ENCODE results near the gene CNTFR. TPM values are rescaled to one million over a fixed set of nuclear protein-coding genes. Genes with fewer than 3 reads are reported as not detected.
A peak's percentile ranks its signal among the peaks of the same experiment; 100 is the strongest.
"Not testable (repeated sequence)": the region's sequence is repeated elsewhere in the genome, so short reads cannot be mapped to it uniquely, and the experiment has no call there.

CNTFR gene
- total RNA-seq, 2 donors from 2014 or later, result not detected

DNA sequence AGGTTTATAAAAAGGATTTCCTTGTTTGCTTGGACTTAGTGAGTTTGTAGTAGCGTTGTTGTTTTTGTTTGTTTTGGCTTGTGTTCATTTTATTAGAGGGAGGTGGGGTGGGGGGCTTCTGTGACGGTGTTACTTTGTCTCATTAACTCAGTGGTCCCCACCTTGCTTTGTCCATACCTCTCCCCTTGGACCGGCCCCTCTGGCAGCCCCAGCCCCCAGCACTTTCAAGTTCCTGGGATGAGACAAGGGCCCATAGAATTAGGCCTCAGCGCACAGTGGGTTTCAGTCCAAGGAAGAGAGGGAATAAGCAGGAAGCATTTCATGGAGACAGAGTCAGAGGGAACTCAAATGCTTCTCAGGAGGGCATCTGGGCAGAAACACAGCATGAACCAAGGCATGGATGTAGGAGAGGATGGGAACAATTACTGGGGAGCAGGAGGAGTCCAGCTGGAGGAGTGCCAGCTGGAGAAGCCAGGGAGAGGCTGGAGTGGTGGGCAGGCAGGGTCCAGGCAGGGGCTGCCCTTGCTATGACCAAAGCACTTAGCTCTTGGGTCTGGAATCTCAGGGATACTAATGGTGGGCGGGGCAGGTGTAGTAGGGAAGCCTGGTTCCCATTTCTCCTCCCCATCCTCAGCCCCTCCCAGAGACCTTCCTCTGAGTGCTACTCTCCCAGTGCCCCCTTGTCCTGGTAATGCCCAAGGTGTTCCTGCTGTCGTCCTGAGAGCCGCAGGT is 43.3 kb downstream of the CNTFR start:
- no peaks in the 10 kb centered on the region for H3K9me3 Mint-ChIP-seq
- H3K36me3 Mint-ChIP-seq, result no peaks in the 10 kb centered on the region
- DNase-seq (ENCODE audit: low spot score), result no peak
- H3K27me3 Mint-ChIP-seq, result peaks cover 11 to 26% of the 10 kb centered on the region in 2 donors
- H3K4me3 Mint-ChIP-seq, result no peak overlapping the region
- no peak for ATAC-seq
- no peaks in the 10 kb centered on the region for H3K4me1 Mint-ChIP-seq (ENCODE audit: low read depth in 2 of 2)
- no peak overlapping the region for H3K27ac Mint-ChIP-seq

DNA sequence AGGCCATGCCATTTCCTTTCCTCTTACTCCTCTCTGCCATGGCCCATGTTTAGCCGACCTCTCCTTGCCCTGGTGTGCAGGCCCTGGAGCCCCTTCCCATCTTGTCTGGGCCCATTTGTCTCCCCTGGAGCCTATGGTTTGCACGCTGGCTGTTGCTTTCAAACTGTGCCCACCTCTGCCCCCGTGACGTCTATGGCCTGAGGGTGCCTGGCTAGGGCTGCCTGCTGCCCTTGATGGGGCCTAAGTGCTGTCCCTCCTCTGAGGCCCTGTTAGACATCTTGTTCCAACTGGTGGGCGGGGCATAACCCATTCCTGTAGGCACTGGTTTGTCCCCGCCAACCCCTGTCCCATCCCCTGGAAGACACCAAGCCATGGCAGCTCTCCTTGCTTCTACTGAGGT is 44.0 kb downstream of the CNTFR start:
- Mint-ChIP-seq H3K9me3 (no peaks in the 10 kb centered on the region), H3K4me1 (ENCODE audit: low read depth in 2 of 2) (no peaks in the 10 kb centered on the region), H3K27ac (no peak overlapping the region), H3K27me3 (peaks cover 11 to 26% of the 10 kb centered on the region in 2 donors), H3K36me3 (no peaks in the 10 kb centered on the region), H3K4me3 (no peak overlapping the region)
- ATAC-seq (no peak), DNase-seq (ENCODE audit: low spot score) (no peak)

DNA sequence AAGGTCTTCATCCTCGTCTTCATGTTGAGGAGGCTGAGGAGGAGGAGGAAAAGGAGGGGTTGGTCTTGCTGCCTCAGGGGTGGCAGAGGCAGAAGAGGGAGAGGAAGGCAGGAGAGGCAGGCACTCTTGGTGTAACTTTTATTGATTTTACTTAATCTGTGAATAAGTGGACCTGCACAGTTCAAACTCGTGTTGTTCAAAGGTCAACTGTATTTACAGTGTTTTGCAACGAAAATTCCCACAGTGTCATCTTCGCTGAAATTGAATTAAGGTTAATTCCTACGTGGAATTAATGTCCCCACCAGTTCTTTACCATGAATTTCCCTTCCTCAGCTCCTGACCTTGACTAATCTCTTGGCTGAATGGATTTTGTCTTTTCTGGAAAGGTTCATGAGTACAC is 45.5 kb downstream of the CNTFR start:
- ATAC-seq (no peak), DNase-seq (ENCODE audit: low spot score) (no peak)
- no peaks in the 10 kb centered on the region for H3K36me3 Mint-ChIP-seq
- no peak overlapping the region for H3K4me3 Mint-ChIP-seq
- H3K27ac Mint-ChIP-seq, result no peak overlapping the region
- peaks cover 11 to 26% of the 10 kb centered on the region in 2 donors for H3K27me3 Mint-ChIP-seq
- H3K9me3 Mint-ChIP-seq, result no peaks in the 10 kb centered on the region
- no peaks in the 10 kb centered on the region for H3K4me1 Mint-ChIP-seq (ENCODE audit: low read depth in 2 of 2)

DNA sequence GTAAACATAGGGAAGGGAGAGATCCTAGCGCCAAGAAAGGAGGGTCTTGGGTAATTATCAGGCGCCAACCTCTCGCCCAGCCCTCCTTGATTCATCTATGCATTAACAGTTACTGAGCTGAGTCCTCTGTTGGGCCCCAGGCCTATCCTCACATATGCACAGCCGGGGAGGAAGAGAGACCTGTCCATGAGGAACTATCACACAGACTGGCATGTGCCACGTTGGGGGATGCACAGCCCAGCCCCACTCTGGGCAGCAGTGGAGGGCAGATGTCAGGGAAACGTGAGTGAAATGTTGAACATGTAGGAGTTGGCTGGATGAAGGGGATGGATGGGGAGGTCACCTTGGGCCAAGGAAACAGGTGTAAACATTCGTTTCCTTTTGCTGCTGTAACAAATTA is 48.0 kb downstream of the CNTFR start:
- Mint-ChIP-seq H3K4me1 (ENCODE audit: low read depth in 2 of 2) (no peaks in the 10 kb centered on the region), H3K36me3 (no peaks in the 10 kb centered on the region), H3K27me3 (peaks cover 10 to 24% of the 10 kb centered on the region in 2 donors), H3K27ac (no peak overlapping the region), H3K4me3 (no peak overlapping the region), H3K9me3 (no peaks in the 10 kb centered on the region)
- ATAC-seq (peak in 1 of 2 donors; percentile 56), DNase-seq (ENCODE audit: low spot score) (no peak)

DNA sequence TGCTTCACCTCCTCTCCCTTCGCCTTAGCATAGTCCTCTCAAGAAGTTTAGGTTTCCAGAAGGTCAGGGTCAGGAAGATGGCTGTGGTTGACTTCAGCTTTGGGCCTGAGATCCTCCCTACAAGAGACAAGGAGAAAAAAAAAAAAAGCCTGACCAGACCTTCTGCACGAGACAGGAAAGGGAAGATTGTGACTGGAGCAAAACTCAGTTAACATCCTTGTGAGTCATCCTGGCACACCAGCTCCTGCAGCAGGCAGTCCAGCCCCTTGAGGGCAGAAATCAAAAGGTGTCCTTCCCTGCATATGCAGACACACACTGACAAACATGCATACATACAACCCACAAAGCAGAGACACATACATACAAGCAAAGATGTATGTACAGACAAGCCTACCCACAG is 48.7 kb downstream of the CNTFR start:
- H3K4me1 Mint-ChIP-seq (ENCODE audit: low read depth in 2 of 2), result no peaks in the 10 kb centered on the region
- no peak overlapping the region for H3K27ac Mint-ChIP-seq
- ATAC-seq, result peak in 1 of 2 donors; percentile 18
- DNase-seq (ENCODE audit: low spot score), result no peak
- no peaks in the 10 kb centered on the region for H3K9me3 Mint-ChIP-seq
- peaks cover 10 to 28% of the 10 kb centered on the region in 2 donors for H3K27me3 Mint-ChIP-seq
- H3K4me3 Mint-ChIP-seq, result no peak overlapping the region
- H3K36me3 Mint-ChIP-seq, result no peaks in the 10 kb centered on the region

DNA sequence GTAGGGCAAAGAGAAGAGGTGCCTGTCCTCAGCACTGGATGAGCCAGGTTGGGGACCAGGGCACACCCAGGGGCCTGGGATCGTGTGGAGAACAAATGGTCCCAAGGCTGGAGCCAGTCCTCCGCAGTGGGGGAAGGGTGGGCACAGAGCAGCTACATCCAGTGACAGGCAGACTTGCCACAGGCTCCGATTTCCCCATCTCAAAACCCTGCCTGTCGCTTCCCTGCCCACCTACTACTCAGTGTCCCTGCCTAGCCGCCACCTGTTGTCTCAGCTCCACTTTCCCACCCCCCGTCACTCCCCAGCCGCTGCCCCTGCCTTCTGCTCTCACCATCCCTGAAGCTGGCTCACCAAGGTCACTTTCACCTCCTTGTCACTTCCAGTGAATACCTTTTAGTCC is 52.8 kb downstream of the CNTFR start:
- Mint-ChIP-seq H3K27ac (no peak overlapping the region), H3K36me3 (no peaks in the 10 kb centered on the region), H3K9me3 (no peaks in the 10 kb centered on the region), H3K4me3 (no peak overlapping the region), H3K4me1 (ENCODE audit: low read depth in 2 of 2) (no peaks in the 10 kb centered on the region), H3K27me3 (peaks cover 11 to 20% of the 10 kb centered on the region in 2 donors)
- ATAC-seq (no peak), DNase-seq (ENCODE audit: low spot score) (no peak)

DNA sequence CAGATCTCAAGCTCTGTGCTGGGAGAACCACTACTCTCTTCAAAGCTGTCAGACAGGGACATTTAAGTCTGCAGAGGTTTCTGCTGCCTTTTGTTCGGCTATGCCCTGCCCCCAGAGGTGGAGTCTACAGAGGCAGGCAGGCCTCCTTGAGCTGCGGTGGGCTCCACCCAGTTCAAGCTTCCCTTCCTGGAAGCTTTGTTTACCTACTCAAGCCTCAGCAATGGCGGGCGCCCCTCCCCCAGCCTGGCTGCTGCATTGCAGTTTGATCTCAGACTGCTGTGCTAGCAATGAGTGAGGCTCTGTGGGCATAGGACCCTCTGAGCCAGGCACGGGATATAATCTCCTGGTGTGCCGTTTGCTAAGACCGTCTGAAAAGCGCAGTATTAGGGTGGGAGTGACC is 57.5 kb downstream of the CNTFR start:
- not testable (repeated sequence) for H3K4me1 Mint-ChIP-seq (ENCODE audit: low read depth in 2 of 2); H3K36me3 Mint-ChIP-seq
- H3K27me3 Mint-ChIP-seq, result peaks cover 32 to 43% of the 10 kb centered on the region in 2 donors

DNA sequence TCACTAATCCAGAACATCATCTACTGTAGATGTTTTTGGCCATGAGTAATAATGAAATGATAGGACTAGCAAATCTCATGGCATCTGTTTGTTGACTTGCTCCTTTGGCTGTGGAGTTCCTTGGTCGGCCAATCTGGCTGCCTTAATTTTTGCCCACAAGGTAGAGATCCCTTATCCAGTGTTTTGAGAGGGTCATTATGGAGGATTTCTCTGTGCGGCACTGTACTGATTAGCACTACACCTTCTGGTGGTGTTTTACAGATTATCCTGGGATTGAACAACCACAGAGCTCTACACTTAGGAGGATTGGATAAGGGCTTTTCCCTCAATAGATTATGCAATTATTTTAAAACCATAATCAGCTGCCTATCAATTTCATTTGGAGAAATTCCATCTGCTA is 63.5 kb downstream of the CNTFR start:
- H3K4me1 Mint-ChIP-seq (ENCODE audit: low read depth in 2 of 2), result peaks cover 4 to 6% of the 10 kb centered on the region in 2 donors
- no peak overlapping the region for H3K27ac Mint-ChIP-seq
- peaks cover 31 to 47% of the 10 kb centered on the region in 2 donors for H3K27me3 Mint-ChIP-seq
- H3K9me3 Mint-ChIP-seq, result no peaks in the 10 kb centered on the region
- no peak overlapping the region for H3K4me3 Mint-ChIP-seq
- ATAC-seq (no peak), DNase-seq (ENCODE audit: low spot score) (no peak)
- no peaks in the 10 kb centered on the region for H3K36me3 Mint-ChIP-seq

More for the DNA sequence above, 57.5 kb downstream of the CNTFR start:
- not testable (repeated sequence) for H3K27ac Mint-ChIP-seq; H3K4me3 Mint-ChIP-seq; ATAC-seq; DNase-seq (ENCODE audit: low spot score); H3K9me3 Mint-ChIP-seq

DNA sequence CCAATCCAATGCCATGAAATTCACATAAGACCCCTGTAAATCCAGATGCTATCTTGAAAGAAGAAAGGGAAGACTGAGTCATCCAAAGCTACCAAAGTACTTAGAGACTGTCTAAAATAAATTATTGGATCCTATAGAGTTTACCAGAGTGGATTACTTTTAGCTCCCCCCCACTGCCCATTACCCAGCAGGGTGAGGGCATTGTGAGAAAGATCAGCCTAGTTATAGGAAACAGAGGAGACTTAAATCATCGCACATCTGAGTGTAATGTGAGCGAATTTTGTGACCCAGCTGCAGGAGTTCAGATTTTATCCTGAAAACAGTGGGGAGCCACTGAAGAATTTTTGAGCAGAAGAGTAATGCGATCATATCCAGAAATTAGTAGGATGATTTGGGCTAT is 65.2 kb downstream of the CNTFR start:
- Mint-ChIP-seq H3K27me3 (peaks cover 19 to 33% of the 10 kb centered on the region in 2 donors), H3K4me3 (no peak overlapping the region), H3K27ac (no peak overlapping the region), H3K4me1 (ENCODE audit: low read depth in 2 of 2) (peaks cover 4 to 6% of the 10 kb centered on the region in 2 donors), H3K36me3 (no peaks in the 10 kb centered on the region), H3K9me3 (no peaks in the 10 kb centered on the region)
- DNase-seq (ENCODE audit: low spot score) (no peak), ATAC-seq (no peak)

DNA sequence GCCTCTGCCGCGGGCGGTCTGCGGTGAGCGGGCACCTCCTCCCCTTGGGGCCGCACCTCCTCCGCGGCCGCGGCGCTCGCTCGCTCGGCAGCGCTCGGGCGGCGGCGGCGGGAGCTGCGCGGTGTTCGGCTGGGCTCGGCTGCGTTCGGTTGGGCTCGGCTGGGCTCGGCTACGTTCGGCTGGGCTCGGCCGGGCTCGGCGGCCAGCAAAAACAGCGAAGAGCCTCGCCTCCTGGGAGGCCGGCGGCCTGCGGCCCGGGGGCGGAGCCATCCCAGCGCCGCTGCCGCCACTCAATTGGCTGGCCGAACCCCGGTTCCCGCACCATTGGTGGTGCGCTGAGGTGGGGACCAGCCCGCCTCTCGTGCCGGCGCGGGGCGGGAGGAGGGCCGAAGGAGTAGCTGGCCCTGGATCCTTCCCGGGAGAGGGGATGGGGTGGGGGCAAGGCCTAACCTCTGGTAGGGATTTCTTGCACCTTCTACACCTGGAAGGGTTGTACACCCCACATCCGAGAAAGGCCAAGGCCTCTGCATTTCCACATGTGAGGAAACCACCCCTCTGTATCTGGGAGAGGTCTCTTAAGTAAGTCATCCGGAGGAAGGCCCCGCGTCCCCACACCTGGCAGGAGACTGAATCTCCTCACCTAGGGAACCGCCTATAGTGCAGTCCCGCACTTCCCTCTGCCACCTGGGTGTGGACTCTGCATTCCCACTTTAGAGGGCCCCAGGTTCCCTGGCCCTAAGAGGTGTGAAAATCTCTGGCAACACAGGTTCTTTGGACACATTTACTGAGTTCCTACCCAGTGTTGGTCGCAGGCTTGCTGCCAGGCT is 66.3 kb downstream of the CNTFR start, which contains the start of gene ENHO:
ENHO (minus strand) TSS at position 20 of the 827 bp plus-strand sequence. CDS start 1,295 bp downstream, outside the sequence.
- peak; percentile 98 to 99 for ATAC-seq

DNA sequence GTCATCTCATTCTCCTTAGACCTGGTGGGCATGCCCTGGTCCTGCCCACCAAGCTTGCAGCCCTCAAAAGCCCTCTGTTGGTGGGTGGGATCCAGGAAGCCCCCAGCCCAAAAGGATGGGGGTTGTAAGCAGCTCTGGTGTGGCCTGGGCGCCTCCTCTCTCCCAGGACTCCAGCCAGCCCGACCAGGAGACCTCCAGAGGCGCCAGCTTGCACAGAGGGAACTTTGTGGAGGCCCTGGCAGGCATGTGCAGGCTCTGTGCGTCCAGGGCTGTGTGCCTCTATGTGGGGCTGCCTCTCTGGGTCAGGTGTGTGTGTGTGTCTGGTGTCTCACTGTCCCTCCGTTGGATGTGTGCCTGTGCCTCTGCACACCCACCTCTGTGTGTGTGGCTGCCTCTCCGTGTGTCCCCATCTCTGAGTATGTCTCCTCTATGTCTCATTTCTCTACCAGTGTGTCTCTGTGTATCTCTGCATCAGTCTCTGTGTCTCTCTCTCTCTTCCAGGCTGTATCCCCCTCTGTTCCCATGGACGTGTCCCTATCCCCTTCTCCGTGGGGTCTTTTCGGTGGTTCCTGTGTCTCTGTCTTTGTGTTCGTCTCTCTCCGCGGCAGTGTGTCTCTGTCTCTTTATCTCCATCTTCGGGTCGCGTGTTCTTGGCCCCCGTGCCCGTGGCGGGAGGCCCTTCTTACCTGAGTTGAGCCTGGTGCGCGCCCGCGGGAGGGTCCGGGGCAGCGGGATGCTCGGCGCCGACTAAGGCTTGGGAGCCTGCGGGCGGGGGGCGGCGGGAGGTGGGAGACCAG is 67.2 kb downstream of the CNTFR start:
- Mint-ChIP-seq H3K4me1 (ENCODE audit: low read depth in 2 of 2) (peaks cover 4 to 6% of the 10 kb centered on the region in 2 donors), H3K9me3 (no peaks in the 10 kb centered on the region), H3K27me3 (peaks cover 19 to 28% of the 10 kb centered on the region in 2 donors), H3K4me3 (peak overlapping the region; percentile 75), H3K36me3 (no peaks in the 10 kb centered on the region), H3K27ac (peak overlapping the region in 1 of 2 donors; percentile 18)
- ATAC-seq (no peak), DNase-seq (ENCODE audit: low spot score) (no peak)

More for the DNA sequence above, 66.3 kb downstream of the CNTFR start, which contains the start of gene ENHO:
- peak; percentile 92 for DNase-seq (ENCODE audit: low spot score)
- Mint-ChIP-seq H3K27ac (peak within 1 kb of the TSS in 1 of 2 donors; percentile 18), H3K4me3 (peak within 1 kb of the TSS; percentile 75), H3K36me3 (no peaks in the 10 kb centered on the region), H3K4me1 (ENCODE audit: low read depth in 2 of 2) (peaks cover 4 to 6% of the 10 kb centered on the region in 2 donors), H3K27me3 (peaks cover 19 to 28% of the 10 kb centered on the region in 2 donors), H3K9me3 (no peaks in the 10 kb centered on the region)

DNA sequence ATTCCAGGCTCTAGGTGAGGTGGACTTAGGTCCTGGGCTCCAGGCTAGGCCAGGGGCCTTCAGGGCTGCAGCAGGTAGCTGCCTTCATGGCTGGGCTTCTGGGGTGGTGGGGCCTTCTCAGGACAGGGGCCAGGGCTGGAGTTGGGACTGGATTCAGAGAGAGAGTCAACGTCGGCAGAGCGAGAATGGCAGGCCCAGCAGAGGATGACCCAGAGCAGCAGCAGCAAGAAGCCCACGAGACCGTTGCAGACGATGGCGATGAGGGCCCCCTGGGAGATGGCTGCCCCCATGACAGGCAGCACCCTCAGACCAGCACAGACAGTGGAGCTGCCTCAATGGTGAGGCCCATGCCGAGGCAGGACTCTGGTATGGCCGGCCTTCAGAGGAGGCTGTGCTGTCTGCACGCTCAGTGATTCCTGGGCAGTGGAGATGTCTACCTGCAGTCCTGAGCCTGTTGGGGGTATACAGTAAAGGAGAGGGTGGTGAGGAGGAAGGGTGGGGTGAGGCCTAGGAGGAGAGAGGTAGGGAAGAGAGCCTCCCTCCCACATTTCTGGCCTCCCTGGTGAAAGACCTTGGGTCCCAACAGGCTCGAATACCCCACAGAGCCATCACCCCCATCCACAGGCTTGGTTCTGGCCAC is 68.0 kb downstream of the CNTFR start:
- no peak overlapping the region for H3K4me3 Mint-ChIP-seq
- peaks cover 4 to 6% of the 10 kb centered on the region in 2 donors for H3K4me1 Mint-ChIP-seq (ENCODE audit: low read depth in 2 of 2)
- ATAC-seq (no peak), DNase-seq (ENCODE audit: low spot score) (no peak)
- no peaks in the 10 kb centered on the region for H3K36me3 Mint-ChIP-seq
- peaks cover 19 to 28% of the 10 kb centered on the region in 2 donors for H3K27me3 Mint-ChIP-seq
- H3K9me3 Mint-ChIP-seq, result no peaks in the 10 kb centered on the region
- no peak overlapping the region for H3K27ac Mint-ChIP-seq

All from natural killer cell treated with Interleukin-12 subunit alpha and Interleukin-12 subunit beta and Interleukin-15 and Interleukin-18, amount 100 ng/mL, for 72 hours (primary cell).